Measurements from ENCODE around the gene SKIC2. TPM values are rescaled to one million over a fixed set of nuclear protein-coding genes. Genes with fewer than 3 reads are reported as not detected.

SKIC2 gene
- total RNA-seq, 1 donor from 2014 or later, result 77.4 TPM

GRCh38 chr6:31946370-31946885 is 12.5 kb upstream of the SKIC2 start:
- no peak for DNase-seq (ENCODE audit: low spot score in 2 of 2)
- Histone ChIP-seq H3K36me3 (peaks cover 0 to 3% of the 10 kb centered on the region in 2 donors), H3K27me3 (no peaks in the 10 kb centered on the region), H3K9me3 (no peaks in the 10 kb centered on the region), H3K4me1 (peaks cover 3 to 16% of the 10 kb centered on the region in 2 donors), H3K27ac (peak overlapping the region; percentile 91 to 93), H3K4me3 (peak overlapping the region in 1 of 2 donors; percentile 59)
- TF ChIP-seq CTCF (IDR thresholded peaks at IDR 0.05), result no peak
- intact Hi-C loops (cut with DNase I), result no loop called here

- DNase-seq (ENCODE audit: low spot score in 2 of 2), result no peak
- peak overlapping the region in 1 of 2 donors; percentile 91 for H3K27ac ChIP-seq
- no peak for TF ChIP-seq CTCF (IDR thresholded peaks at IDR 0.05)
- no peak overlapping the region for H3K4me3 ChIP-seq
- no peaks in the 10 kb centered on the region for H3K27me3 ChIP-seq
- peaks cover 0 to 10% of the 10 kb centered on the region in 2 donors for H3K36me3 ChIP-seq
- intact Hi-C loops (cut with DNase I), result no loop called here
- peaks cover 3 to 16% of the 10 kb centered on the region in 2 donors for H3K4me1 ChIP-seq
- H3K9me3 ChIP-seq, result no peaks in the 10 kb centered on the region
Observed at GRCh38 chr6:31947070-31947675, 11.8 kb upstream of the SKIC2 start.

- Histone ChIP-seq H3K9me3 (no peaks in the 10 kb centered on the region), H3K4me3 (no peak overlapping the region), H3K36me3 (peaks cover 2 to 13% of the 10 kb centered on the region in 2 donors), H3K4me1 (peaks cover 3 to 16% of the 10 kb centered on the region in 2 donors), H3K27me3 (no peaks in the 10 kb centered on the region), H3K27ac (no peak overlapping the region)
- TF ChIP-seq CTCF (IDR thresholded peaks at IDR 0.05), result no peak
- DNase-seq (ENCODE audit: low spot score in 2 of 2), result no peak
- intact Hi-C loops (cut with DNase I), result no loop called here
Observed at GRCh38 chr6:31947864-31948263, 11.1 kb upstream of the SKIC2 start.

GRCh38 chr6:31948306-31948705 is 10.7 kb upstream of the SKIC2 start:
- no peak for DNase-seq (ENCODE audit: low spot score in 2 of 2)
- Histone ChIP-seq H3K36me3 (peaks cover 6 to 17% of the 10 kb centered on the region in 2 donors), H3K4me3 (no peak overlapping the region), H3K9me3 (no peaks in the 10 kb centered on the region), H3K4me1 (peaks cover 3 to 16% of the 10 kb centered on the region in 2 donors), H3K27ac (no peak overlapping the region), H3K27me3 (no peaks in the 10 kb centered on the region)
- intact Hi-C loops (cut with DNase I), result no loop called here
- no peak for TF ChIP-seq CTCF (IDR thresholded peaks at IDR 0.05)

- no peak overlapping the region for H3K27ac ChIP-seq
- H3K4me3 ChIP-seq, result no peak overlapping the region
- no peaks in the 10 kb centered on the region for H3K27me3 ChIP-seq
- no peak for DNase-seq (ENCODE audit: low spot score in 2 of 2)
- H3K36me3 ChIP-seq, result peaks cover 12 to 23% of the 10 kb centered on the region in 2 donors
- TF ChIP-seq CTCF (IDR thresholded peaks at IDR 0.05), result no peak
- intact Hi-C loops (cut with DNase I), result no loop called here
- peaks cover 3 to 16% of the 10 kb centered on the region in 2 donors for H3K4me1 ChIP-seq
- H3K9me3 ChIP-seq, result no peaks in the 10 kb centered on the region
Observed at GRCh38 chr6:31948753-31949413, 10.1 kb upstream of the SKIC2 start.

All from ascending aorta (tissue), 2 donors.